ENCODE data around the gene SRBD1.

Gene SRBD1

DNA sequence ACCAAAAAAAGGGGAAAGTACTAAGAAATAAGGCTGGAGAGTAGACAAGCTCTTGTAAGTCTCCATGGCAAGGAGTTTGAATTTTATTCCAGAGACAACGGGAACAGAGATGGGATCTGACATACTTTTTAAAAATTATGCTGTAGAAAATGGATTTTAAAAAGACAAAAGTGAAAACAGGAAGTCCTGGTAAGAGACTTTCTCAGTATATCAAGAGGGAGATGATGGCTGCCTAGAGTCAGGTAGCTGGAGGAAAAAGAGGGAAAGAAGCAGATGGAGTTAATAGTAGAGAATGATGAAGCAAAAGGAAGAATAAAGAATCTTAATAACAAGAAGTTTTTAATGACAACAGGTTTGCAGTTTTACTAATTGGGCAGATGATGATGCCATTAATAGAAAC is 168.1 kb downstream of the SRBD1 start:
- H3K4me3 ChIP-seq (ENCODE audit: low read depth, low read length) = no peak overlapping the region
- TF ChIP-seq, protein P1, sequence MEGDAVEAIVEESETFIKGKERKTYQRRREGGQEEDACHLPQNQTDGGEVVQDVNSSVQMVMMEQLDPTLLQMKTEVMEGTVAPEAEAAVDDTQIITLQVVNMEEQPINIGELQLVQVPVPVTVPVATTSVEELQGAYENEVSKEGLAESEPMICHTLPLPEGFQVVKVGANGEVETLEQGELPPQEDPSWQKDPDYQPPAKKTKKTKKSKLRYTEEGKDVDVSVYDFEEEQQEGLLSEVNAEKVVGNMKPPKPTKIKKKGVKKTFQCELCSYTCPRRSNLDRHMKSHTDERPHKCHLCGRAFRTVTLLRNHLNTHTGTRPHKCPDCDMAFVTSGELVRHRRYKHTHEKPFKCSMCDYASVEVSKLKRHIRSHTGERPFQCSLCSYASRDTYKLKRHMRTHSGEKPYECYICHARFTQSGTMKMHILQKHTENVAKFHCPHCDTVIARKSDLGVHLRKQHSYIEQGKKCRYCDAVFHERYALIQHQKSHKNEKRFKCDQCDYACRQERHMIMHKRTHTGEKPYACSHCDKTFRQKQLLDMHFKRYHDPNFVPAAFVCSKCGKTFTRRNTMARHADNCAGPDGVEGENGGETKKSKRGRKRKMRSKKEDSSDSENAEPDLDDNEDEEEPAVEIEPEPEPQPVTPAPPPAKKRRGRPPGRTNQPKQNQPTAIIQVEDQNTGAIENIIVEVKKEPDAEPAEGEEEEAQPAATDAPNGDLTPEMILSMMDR (IDR thresholded peaks at IDR 0.05; ENCODE audit: borderline replicate concordance, insufficient read depth, low read depth, low read length) = no peak

DNA sequence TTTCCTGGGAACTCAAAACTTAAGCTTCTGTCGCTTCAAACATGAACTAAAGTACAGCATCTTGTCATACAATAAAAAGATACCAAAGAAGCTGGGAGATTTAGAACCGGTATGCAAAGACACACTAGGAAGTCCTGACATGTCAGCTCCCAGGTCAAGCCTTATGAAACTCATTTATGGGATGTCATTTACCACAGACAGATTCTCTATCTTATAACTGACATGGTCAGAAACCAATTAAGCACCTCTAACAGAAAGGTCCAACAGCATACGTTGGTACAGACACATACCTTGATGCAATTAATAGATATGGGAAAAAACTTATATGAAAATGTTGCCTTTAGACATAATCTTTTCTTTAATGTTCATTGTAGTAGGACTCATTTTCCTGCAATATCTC is 169.0 kb downstream of the SRBD1 start:
- H3K4me3 ChIP-seq (ENCODE audit: low read depth, low read length) = no peak overlapping the region
- TF ChIP-seq, protein P1 (IDR thresholded peaks at IDR 0.05; ENCODE audit: borderline replicate concordance, insufficient read depth, low read depth, low read length) = no peak

DNA sequence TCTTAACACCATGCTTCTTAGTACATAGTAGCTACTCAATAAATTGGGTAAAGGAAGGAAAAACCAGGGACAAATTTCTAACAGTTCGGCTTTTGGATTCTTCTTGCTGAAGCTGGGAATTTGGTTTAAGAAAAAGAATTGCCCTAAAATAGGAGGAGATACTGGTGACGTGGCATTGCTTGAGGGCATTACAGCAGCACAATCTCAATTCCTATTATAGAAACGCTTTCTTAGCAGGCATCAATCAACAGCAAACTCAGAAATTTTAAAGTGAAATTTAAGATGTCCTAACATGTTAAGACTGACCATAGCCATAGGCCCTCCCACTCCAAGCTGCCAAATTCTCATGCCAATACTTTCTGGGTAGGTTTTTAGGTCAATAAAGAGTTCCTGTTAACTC is 169.5 kb downstream of the SRBD1 start:
- no peak overlapping the region for H3K4me3 ChIP-seq (ENCODE audit: low read depth, low read length)
- TF ChIP-seq, protein P1 (IDR thresholded peaks at IDR 0.05; ENCODE audit: borderline replicate concordance, insufficient read depth, low read depth, low read length) = no peak

DNA sequence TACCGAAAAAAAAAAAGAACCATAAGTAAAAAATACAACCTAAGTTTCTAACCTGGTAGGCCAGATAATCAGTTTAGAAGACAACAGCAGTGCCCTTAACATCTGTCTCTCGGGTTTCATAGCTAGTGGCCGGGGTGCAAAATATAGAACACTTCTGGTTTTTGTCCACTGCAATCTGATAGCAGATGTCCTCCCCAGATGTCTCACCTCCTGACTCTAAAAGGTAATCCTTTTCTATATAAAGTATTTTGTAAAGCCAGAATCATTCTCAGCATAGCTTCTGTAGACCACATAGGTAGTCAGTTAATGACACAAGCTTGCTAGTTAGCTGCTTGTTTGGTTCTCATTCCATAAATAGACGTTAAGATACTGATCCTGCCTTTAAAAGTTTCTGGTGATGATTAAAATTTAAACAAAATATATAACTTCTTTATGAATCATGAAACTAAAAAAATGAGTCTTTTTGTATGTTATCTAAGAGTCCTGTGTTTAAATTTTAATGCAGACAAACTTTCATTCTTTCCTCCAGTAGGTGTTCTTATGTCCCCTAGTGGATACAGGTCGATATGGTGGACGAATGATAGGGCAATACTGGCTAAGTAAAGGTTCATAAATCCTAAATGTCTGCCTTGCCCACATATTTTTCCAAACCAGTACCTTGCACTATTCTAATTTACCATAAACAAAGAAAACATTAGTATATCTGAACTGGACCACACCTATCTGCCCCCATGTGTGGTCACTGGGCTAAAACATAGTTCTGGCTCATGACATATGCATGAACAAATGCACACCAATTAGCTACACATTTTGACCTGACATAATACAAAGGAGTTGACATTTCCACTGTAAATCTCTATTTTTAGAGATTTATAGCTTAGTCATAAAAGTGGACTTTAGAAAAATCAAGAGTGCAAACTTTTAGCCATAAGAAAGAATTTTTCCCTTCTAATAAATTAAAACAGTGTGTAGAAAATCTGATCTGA is 171.0 kb downstream of the SRBD1 start:
- H3K4me3 ChIP-seq (ENCODE audit: low read depth, low read length) = no peak overlapping the region

DNA sequence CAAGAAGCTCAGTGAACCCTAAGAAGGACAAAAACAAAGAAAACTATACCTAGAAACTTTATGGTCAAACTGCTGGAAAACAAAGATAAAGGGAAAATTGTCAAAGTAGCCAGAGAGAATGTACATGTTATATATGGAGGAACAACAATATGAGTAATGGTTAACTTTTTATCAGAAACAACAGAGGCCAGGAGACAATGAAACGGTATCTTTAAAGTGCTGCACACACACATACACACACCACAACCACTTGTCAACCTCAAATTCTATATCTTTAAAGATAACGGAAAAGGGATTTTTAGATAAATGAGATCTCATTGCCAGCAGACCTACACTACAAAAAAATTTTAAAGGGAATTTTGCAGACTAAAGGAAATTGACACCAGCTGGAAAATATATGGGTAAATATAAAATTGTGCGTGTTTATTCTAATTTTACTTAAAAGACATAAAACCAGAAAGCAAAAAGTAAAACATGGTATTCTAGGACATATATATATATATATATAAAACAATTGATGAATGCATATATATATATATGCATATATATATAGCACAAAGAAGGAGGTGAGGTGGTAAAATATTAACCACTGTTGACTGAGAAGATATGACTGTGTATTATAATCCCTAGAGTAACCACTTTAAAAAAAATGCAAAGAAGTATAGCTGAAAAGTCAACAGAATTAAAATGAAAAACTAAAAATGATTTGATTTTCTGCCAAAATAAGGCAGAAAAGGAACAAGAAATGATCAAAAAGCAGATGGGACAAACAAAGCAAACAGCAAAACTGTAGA is 172.0 kb downstream of the SRBD1 start:
- TF ChIP-seq, protein P1 (IDR thresholded peaks at IDR 0.05; ENCODE audit: borderline replicate concordance, insufficient read depth, low read depth, low read length) = no peak
- H3K4me3 ChIP-seq (ENCODE audit: low read depth, low read length) = no peak overlapping the region

More for the DNA sequence above, 171.0 kb downstream of the SRBD1 start:
- TF ChIP-seq, protein P1 (IDR thresholded peaks at IDR 0.05; ENCODE audit: borderline replicate concordance, insufficient read depth, low read depth, low read length) = peak; percentile 29; the same call in 1 of the 2 replicates

DNA sequence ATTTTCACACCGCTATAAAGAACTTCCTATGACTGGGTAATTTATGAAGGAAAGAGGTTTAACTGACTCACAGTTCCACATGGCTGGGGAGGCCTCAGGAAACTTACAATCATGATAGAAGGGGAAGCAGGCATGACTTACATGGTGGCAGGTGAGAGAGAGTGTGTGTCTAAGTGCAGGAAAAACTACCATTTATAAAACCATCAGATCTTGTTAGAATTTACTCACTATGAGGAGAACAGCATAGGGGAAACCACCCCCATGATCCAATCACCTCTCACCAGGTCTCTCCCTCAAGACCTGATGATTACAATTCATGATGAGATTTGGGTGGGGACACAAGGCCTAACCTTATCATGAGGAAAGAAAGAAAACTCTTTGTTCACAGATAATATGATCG is 174.6 kb downstream of the SRBD1 start:
- TF ChIP-seq, protein P1 (IDR thresholded peaks at IDR 0.05; ENCODE audit: borderline replicate concordance, insufficient read depth, low read depth, low read length) = no peak
- H3K4me3 ChIP-seq (ENCODE audit: low read depth, low read length) = no peak overlapping the region
